Esophagus squamous epithelium (tissue), 5 donors: Measurements from ENCODE around the gene GMDS. TPM values are rescaled to one million over a fixed set of nuclear protein-coding genes. Genes with fewer than 3 reads are reported as not detected.

Experiments
- DNase-seq: peaks from one replicate; lab custom pipeline; 2025; lab: John Stamatoyannopoulos, UW
- H3K27ac ChIP-seq, 4 donors: fragments of 200-600 bp; sonication (generic); one replicate each; pipeline ENCODE4 v1.5.1; 2016 to 2019; ENCODE audit warnings: mild to moderate bottlenecking in 1 of 4
- H3K27me3 ChIP-seq, 4 donors: fragments of 200-600 bp; sonication (generic); 1 replicate in 3 of 4; 2 replicates in 1 of 4; pipeline versions ENCODE4 v1.5.1 to v1.6.0; 2017 to 2021; ENCODE audit warnings: antibody characterized with exemption in 1 of 4
- H3K36me3 ChIP-seq, 3 donors: fragments of 200-600 bp; sonication (generic); one replicate each; pipeline ENCODE4 v1.5.1; 2016 to 2019
- H3K4me1 ChIP-seq, 3 donors: fragments of 200-600 bp; sonication (generic); one replicate each; pipeline ENCODE4 v1.5.1; 2017 to 2019
- H3K4me3 ChIP-seq, 4 donors: fragments of 200-600 bp; sonication (generic); 1 replicate in 3 of 4; 2 replicates in 1 of 4; pipeline ENCODE4 v1.5.1; 2016 to 2019; ENCODE audit warnings: mild to moderate bottlenecking in 2 of 4, moderate library complexity in 1 of 4
- H3K9me3 ChIP-seq, 3 donors: fragments of 200-600 bp; sonication (generic); one replicate each; pipeline ENCODE4 v1.5.1; 2016 to 2019
- CTCF ChIP-seq, 6 experiments: fragments of 450-650 bp in 4 of 6; fragments of 200-600 bp in 2 of 6; sonication (generic) in 2 of 6; IDR thresholded peaks; one replicate each; pipeline ENCODE4 v1.5.1; 2016 to 2019; ENCODE audit warnings: antibody characterized with exemption in 6 of 6, mild to moderate bottlenecking in 4 of 6, moderate library complexity in 4 of 6
- POLR2A ChIP-seq, 4 donors: fragments of 450-650 bp; IDR thresholded peaks; one replicate each; pipeline ENCODE4 v1.6.1; 2017; ENCODE audit warnings: antibody characterized with exemption in 4 of 4, mild to moderate bottlenecking in 4 of 4, moderate library complexity in 3 of 4
- WGBS, 2 donors: methylation state at CpG; one replicate each; pipeline ENCODE4 v1.1.5; 2018; 5-methylcytosine and 5-hydroxymethylcytosine counted together
- intact Hi-C: fragments of 100-400 bp; cut with DNase I; formaldehyde crosslinking; loops from one replicate; pipeline ENCODE4 v1.15.0; 2022
- total RNA-seq, 4 donors: library from RNA; depleted of rRNA; stranded (reverse); fragments of >200 nt; gene quantifications; one replicate each; pipeline ENCODE4 v1.1.0, GENCODE V29; 2016
- donor health status: DM: yes; HTN: yes; CAD: no.

Gene GMDS
- total RNA-seq, 4 donors from 2014 or later = 17.9 to 58.7 (median 36.7) TPM

- 88 to 92% methylated on average over 7 of the region's 7 CpGs for WGBS, 2 donors
- no peak for DNase-seq
- Histone ChIP-seq H3K4me1 (peaks cover 0 to 15% (median 0%) of the 10 kb centered on the region in 3 donors), H3K27ac (no peak overlapping the region), H3K27me3 (no peaks in the 10 kb centered on the region), H3K36me3 (no peaks in the 10 kb centered on the region), H3K4me3 (no peak overlapping the region), H3K9me3 (no peaks in the 10 kb centered on the region)
- intact Hi-C loops = no loop called here
- TF ChIP-seq POLR2A (IDR thresholded peaks at IDR 0.05) = no peak
- TF ChIP-seq CTCF (IDR thresholded peaks at IDR 0.05) = no peak
Measured at GRCh38 chr6:1870932-1871331, 374.5 kb downstream of the GMDS start.

- no peak for DNase-seq
- WGBS, 2 donors = 85 to 93% methylated on average over 4 to 5 of the region's 5 CpGs
- no peaks in the 10 kb centered on the region for H3K9me3 ChIP-seq
- H3K27ac ChIP-seq = no peak overlapping the region
- no peak overlapping the region for H3K4me3 ChIP-seq
- TF ChIP-seq CTCF (IDR thresholded peaks at IDR 0.05) (no peak), POLR2A (IDR thresholded peaks at IDR 0.05) (no peak)
- H3K36me3 ChIP-seq = no peaks in the 10 kb centered on the region
- peaks cover 0 to 15% (median 0%) of the 10 kb centered on the region in 3 donors for H3K4me1 ChIP-seq
- intact Hi-C loops = no loop called here
- no peaks in the 10 kb centered on the region for H3K27me3 ChIP-seq
Measured at GRCh38 chr6:1870251-1870650, 375.2 kb downstream of the GMDS start.

GRCh38 chr6:1869769-1870168 lies 375.6 kb downstream of the GMDS start:
- WGBS, 2 donors = 92 to 94% methylated on average over 2 to 6 of the region's 6 CpGs
- Histone ChIP-seq H3K9me3 (no peaks in the 10 kb centered on the region), H3K36me3 (no peaks in the 10 kb centered on the region), H3K27me3 (no peaks in the 10 kb centered on the region), H3K4me1 (peaks cover 0 to 15% (median 0%) of the 10 kb centered on the region in 3 donors), H3K4me3 (no peak overlapping the region), H3K27ac (no peak overlapping the region)
- no peak for DNase-seq
- TF ChIP-seq CTCF (IDR thresholded peaks at IDR 0.05) (no peak), POLR2A (IDR thresholded peaks at IDR 0.05) (no peak)
- intact Hi-C loops = no loop called here

- WGBS, 2 donors = 84 to 87% methylated on average over 3 of the region's 3 CpGs
- intact Hi-C loops = no loop called here
- Histone ChIP-seq H3K4me3 (no peak overlapping the region), H3K9me3 (no peaks in the 10 kb centered on the region), H3K27me3 (no peaks in the 10 kb centered on the region), H3K27ac (no peak overlapping the region), H3K4me1 (peaks cover 0 to 15% (median 0%) of the 10 kb centered on the region in 3 donors), H3K36me3 (no peaks in the 10 kb centered on the region)
- TF ChIP-seq POLR2A (IDR thresholded peaks at IDR 0.05) = no peak
- no peak for TF ChIP-seq CTCF (IDR thresholded peaks at IDR 0.05)
- no peak for DNase-seq
Measured at GRCh38 chr6:1869308-1869707, 376.1 kb downstream of the GMDS start.

GRCh38 chr6:1868561-1869261 lies 376.7 kb downstream of the GMDS start:
- Histone ChIP-seq H3K9me3 (no peaks in the 10 kb centered on the region), H3K27ac (no peak overlapping the region), H3K27me3 (no peaks in the 10 kb centered on the region), H3K36me3 (no peaks in the 10 kb centered on the region), H3K4me1 (peaks cover 0 to 15% (median 0%) of the 10 kb centered on the region in 3 donors), H3K4me3 (no peak overlapping the region)
- WGBS, 2 donors = 72 to 87% methylated on average over 4 of the region's 4 CpGs
- no peak for DNase-seq
- TF ChIP-seq POLR2A (IDR thresholded peaks at IDR 0.05) (no peak), CTCF (IDR thresholded peaks at IDR 0.05) (no peak)
- intact Hi-C loops = no loop called here
